Stimulated activated CD4-positive, alpha-beta T cell treated with anti-CD3 and anti-CD28 coated beads, Interleukin-1b, Interleukin-23, amount 100 ng/mL, for 24 hours (primary cell): ENCODE data around the gene E2F2.

Experiments
- DNase-seq, 4 experiments: peaks; one replicate each; pipeline ENCODE4 v3.0.0-alpha.2; 2020; ENCODE audit warnings: low read depth in 4 of 4, low spot score in 1 of 4

E2F2 gene

DNA sequence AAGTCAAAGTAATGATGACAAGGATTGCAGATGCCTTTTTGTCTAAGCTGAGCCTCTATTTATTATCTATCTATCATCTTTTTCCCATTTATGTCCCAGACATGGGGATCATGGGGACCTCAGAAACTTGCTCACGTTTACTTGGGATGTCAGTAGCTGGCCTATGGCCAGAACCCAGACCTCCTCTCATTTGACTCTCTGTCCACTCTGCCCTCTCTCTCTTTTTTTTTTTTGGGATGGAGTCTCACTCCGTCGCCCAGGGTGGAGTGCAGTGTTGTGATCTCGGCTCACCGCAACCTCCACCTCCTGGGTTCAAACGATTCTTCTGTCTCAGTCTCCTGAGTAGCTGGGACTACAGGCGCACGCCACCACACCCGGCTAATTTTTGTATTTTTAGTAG, 32.0 kb upstream of the E2F2 start:
- no peak for DNase-seq

DNA sequence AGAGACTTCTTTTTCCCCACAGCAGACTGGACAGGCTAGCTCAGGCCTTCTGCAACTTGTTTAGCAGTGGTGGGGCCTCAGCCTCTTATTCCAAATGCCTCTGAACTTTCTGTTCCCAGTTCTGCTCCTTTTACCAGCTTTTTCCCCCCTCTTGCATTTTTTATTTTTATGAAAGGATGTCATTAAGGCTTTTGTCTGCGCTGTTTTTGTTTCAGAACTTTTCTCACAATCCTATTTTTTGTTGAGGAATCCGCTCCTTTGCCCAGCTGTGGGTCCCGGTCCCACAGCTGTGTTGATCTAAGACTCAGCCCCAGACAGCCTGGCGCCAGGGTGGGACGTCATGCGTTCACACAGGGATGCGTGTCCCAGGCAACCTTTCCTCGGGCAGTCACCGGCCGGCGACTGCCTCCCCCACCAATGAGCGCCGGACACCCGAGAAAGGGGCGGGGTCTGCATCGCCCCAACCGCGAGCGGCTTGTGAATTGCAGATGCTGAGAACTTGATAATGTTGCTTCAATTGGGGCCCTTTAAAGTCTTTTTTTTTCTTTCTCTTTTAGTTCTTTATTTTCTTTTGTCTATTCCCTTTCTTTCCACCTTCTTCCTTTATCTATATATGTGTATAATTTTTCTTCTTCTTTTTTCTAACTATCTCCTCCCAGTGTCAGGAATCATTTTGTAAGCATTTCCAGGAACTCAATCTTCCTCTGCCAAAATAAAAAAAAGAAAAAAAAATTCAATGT, 31.3 kb upstream of the E2F2 start:
- no peak for DNase-seq

DNA sequence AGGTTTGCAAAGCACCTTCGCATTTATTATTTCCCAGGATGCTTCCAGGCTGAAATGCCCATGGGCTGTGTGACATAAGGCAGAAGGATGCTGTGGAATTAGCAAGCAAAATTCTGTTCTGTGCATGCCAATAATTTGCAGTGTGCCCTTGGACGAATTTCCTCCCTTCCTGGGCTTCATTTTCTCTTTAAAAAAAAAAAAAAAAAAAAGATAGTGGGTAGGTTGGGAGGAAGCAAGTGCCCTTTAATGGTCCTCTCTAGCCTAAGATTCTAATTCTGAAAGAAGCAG, 30.7 kb upstream of the E2F2 start:
- no peak for DNase-seq

DNA sequence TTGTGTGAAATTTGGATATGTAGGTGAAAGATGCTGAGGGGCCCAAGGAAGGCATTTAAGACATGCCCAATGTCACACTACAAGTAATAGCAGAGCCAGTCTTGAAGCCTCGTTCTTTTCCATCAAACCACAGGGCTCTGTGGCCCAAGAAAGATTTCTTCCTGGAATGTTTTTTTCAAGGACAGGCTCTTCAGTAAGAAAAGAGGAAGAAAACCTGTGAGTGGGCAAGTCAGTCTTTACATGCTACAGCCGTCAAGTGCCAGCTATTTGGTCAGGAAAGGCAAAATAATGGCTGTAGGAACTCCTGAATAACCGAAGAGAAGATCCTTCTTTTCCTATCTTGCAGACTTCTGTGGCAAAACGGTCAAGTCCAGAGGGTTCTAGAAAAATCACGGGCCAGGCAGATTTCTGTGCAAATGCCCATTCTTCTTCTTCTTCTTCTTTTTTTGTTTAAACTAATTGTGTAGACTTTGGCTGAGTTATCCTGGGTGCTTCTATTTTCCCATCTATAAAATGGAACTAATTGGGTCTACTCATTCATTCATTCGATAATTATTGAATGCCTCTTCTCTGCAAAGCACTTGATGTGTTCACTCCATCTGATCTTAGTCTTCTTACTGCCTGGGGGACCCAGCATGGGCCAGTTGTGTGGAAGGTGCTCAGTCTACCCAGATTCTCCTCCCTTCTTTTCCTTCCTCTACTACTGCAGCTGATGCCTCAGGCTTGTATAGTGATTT, 30.2 kb upstream of the E2F2 start:
- no peak for DNase-seq

DNA sequence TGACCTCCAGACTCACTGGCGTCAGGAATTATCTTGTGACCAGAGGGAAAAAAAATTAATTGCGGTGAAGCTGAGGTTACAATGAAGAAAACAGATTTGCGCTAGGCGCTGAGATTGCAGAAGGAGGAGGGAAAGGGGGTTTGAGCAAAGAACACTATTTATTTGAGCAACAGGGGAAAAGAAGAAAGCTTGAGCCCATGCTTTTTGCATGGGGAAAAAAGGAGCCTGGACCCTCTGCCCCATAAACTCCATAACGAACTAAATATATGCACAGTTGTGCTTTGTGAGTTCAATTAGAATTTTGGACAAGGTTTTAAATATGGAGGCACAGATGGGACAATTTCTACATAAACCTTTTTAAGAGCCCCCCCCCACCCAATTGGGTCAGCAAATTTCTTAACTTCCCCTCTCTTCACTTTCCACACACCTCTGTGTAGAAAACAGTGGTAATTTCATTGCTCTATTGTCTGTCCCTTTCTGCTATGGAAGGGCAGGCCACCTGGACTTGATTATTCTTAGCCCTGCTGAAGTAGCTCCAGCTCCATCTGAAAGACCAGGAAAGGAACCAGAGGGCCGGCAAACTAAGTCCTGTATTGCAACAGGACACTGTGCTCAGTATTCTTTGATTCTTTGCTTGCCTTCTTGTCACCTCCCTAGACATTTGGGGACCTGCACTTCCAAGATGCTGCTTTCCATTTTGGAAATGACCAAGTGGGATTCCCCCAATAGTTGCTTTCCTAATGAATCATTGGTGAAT, 29.1 kb upstream of the E2F2 start:
- DNase-seq = no peak

DNA sequence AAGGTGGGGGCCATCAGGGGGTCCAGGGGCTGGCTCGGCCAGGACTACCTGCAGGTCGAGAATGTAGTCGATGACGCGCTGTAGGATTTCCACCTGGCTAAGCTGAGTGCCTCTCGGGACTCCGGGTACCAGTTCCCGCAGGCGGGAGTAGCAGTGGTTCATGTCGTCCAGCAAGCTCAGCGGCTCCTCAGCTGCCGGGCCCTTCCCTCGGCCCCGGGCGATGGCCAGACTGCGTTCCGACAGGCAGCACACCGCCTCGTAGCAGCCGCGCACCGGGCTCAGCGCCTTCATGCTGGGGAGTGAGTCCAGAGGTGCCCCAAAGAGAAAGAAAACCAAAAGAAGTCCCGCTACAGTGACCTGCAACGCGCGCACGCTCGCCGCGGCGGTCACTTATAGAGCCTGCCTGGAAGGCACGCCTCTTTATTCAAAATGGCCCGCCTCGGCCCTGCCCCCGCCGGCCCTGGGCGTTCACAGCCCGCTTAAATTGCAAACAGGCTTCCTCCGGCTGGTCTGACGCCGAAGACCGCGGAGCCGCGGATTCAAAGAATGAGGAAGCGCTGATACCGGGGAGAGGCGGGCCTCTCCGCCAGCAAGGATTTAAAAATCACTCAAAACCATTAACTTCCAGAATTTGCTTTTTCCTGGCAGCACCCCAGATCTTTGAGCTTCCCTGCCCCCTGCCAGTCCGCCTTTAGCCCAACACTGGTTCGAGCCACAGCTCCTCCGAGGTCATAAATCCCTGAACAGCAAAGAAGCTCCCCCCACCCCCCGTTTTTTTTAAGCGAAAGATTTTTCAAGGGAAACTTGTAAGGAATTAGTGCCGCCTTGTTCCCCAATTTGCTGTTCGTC, 28.3 kb upstream of the E2F2 start, which contains the start of gene ID3:
TSS of gene ID3 (minus strand) at position 366 of the 849 bp plus-strand sequence. CDS start at position 291, 75 bp downstream.
- DNase-seq = peak; percentile 65 to 89 (median 80)

DNA sequence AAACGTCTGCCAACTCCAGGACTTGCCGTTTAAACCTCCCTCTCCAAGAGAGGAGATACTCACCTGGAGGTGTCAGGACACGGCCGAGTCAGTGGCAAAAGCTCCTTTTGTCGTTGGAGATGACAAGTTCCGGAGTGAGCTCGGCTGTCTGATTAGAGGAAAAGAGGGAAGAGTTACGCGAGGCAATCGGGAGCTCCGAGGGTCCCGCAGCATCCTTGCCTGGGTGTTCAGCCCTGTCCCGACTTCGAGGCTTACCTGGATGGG, 27.8 kb upstream of the E2F2 start:
- DNase-seq = no peak

DNA sequence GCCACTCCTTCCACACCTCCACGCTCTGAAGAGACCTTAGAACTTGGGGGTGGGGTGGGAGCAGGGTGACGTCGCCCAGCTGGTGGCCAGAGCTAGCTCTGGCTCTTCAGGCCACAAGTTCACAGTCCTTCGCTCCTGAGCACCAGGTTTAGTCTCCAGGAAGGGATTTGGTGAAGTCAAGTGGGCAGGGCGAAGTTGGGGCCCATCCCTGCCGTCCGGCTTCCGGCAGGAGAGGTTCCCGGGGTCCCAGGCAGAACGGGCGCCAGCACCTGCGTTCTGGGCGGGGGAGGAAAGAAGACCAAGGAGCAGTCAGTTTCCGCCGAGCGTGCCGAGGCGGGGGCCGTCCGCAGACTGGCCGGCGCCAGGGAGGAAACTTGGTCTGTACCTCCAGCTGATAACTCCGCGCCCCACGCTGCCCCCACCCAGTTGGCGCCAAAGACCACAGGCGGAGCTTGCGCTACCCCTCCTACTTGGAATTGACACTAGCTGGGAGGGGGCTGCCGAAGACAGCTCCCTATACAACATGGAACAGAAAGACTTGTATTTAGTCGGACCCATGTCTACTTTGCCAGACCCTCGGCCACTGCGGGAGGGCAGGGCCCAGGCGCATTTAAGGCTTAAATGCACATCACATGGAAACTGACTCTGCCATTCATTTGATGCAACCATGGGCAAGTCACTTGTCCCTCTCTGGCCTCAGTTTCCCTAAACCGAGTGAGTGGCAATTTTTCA, 27.3 kb upstream of the E2F2 start:
- DNase-seq = no peak

DNA sequence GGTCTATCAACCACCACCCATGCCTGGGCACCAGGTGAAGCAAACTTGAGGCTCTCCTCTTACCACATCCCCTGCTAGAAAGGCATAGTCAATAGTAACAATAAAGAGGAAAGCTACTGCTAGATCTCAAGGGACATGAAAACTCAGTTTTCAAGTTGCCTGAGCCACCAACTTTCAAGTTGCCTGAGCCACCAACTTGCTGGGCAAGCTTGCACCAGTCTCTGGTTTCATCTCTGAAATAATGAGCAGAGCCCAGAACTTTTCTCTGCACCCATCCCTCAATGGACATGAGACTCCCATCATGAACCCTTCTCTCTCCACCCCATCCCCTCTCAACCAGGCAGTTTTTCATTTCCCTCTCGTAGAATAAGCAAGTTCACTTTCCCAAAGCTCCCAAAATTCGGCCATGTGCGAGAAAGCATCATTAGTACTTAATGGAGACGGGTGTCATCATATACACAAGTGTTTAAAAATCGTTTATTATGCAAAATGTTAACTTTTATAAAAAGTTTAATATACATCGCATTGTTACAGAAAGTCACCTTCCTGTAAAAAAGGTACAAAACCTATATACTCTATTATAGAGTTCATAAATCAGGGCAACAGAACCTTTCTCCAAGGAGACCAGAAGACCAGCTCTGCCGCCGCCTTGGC, 26.6 kb upstream of the E2F2 start:
- DNase-seq = no peak

DNA sequence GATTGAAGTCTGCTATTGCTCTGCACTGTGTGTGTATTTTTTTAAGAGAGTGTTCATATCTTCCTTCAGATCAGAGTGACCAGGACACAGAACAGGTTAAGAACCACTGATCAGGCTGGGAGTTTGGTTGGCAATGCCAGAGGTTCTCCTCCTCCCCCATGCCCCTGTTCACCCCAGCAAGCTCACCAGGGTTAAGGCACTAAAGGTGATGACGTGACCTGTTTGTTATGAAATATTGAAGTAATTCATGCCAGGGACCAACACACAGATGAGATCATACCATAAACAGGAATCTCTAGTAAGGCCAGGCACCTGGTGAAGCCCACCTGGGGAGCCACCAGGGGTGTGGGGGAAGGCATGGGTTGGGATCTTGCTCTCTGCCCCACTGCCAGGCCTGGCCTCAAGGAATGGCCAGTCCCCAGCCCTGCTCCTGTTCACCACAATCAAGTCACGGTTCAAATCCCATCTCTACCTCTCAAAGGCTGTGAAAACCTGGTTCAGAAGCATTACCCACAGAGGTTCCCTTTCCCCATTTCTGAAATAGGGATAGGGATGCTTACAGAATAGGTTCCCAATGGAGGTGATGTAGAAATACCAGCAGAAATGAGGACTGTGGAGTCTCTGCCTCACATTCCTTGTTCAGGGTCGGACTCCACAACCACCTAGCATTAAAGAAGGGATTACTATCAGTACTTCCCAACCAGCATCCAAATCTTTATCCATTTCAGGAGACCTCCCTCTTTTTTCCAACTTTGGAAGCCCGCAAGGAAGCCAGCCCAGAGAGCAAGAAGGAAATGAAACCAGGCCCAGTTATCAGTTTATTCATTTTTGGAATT, 25.8 kb upstream of the E2F2 start:
- no peak for DNase-seq

DNA sequence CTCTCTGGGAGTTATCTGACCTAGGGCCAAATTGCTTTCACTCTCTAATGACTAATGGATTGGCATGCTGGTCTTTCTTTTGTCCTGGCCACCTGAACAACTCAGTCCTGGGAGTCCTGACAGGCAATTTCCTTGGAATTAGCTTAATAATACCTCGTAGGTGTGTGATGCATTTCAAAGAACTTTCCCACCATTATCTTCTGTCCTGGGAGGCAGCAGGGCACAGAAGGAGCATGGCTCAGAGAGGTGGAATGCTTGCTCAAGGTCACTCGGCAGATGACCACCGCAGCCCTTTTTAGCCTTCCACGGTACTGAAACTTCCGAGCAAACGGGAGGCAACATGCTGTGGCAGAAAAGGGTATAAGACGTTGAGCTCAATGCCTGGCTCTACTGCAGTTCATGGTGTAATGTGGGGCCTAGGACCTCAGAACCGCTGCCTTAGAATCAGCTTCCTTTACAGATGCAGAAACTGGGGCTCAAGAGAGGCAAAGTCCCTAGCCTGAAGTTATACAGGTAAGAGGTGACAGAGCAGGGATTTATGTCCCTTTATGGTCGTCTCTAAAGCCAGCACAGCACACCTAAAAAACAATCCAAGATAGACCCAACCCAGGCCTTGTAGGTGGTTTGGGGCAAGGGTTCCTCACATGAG, 25.1 kb upstream of the E2F2 start:
- DNase-seq = no peak

DNA sequence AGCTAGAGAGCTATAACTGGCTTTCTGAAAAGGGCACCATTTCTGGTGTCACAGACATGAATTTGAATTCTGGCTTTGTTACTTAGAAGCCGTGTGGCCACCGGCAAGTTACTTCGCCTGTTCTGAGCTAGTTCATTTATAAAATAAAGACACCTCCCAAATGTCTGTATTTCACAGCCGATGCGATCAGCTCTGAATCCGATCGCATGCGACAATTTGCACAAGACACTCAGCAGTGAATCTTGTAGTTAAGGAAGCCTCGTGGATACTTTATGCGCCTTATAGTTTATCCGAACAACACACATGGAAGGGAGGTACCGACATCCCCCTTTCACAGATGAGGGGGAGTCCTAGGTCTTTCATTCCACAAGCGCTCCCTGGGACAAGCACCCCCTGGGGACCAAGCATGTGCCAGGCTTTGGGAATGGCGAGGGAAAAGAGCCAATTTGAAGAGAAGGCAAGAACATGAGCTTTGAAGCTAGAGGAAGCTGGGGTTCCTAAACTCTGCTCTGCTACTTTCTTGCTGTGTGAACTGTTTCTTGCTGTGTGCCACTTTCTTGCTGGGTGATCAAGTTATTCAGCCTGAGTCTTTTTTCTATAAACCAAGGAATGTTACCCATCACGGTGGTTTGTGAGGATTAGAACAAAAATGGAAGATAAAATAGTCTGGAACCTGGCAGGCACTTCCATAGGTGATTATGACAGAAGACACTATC, 24.4 kb upstream of the E2F2 start:
- DNase-seq = no peak

DNA sequence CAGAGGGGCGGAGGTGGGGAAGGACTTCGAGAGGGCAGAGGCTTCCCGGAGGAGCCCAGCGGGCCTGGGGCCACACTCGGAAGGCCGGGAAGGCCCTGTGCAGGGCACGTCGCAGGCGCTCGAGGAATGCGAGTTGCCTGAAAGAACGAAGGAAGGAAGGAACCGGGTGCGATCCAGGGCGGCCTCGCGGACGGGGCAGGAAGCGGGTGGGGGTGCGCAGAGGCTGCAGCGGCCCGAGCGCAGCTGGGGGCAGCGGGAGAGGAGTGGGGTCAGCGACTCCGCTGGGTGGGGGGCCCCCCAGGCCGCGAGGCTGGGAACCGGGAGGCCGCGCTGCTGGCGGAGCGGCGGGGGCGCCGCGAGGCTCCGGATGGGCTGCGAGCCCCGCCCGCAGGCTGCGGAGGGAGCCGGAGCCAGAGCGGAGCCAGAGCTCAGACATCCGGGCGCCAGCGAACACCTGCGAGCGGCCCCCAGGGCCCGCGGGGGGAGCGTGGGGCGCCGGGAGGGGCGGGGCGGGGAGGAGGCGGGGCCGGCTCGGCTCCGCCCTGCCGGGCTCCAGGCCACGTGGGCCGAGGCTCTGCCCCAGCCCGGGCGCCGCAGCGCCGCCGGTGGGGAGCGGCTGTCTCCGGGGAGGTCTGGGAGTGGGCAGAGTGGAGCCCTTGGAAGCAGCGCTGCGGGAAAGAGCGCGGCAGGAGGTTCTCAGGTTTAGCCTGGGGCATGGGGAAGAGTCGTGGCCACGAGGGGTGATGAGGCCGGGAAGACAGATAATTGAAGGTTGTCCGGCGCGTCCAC, 23.6 kb upstream of the E2F2 start:
- DNase-seq = peak; percentile 45 to 78 (median 70)

DNA sequence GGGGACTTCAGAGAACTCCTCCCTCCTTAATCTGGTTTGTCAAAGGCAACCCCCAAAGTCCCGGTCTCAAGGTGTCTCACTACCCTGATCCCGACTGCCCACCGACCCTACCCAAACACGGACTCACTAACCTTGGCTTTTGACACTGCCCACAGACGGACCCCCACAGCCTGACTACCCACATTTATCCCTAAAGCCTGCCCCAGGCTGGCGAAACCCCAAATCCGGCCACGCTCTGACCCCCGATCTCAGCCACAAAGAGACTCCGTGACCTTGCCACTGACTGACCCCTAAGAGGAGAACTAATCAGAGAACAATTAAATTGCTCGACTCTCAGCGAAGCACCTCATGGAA, 23.1 kb upstream of the E2F2 start:
- DNase-seq = no peak

DNA sequence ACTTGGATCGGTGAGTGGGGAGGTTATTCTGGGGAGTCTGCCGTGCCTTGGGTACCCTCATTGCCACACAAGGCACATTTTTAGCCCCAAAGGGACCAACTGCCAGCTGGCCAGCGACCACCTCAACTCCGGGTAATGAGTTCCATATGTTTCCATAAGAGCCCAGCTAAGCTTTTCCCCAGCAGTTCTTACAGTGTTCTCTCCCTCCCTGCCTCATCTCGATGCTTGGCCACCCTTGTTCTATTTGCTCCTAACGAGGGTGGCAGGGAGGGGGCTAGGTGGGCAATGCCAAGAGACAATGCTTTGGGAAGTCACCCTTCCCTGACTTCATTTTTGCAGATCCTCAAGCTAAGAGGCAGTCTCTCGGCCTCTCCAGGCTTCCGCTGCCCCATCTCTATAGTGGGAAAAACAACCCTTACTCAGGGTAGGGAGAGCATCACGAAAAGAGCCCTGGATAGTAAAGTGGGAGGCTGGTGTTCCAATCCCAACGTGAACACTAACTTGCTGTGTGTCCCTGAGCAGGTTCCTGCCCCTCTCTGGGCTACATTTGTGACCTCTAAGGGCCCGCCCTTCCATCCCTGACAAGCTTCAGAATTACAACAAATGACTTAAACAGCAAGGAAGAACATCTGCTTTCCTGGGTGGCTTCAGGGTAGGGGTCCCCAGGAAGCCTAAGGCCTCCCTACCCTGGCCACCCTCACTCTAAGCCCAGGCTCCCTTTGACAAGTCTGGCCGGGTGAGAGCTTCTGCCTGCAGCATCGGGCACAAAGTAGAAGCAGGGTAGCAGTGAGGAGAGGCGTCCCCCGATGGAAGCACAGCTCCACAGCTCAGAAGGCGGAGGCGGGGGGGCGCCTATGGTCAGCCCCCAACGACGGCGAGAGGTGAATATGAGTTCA, 22.4 kb upstream of the E2F2 start:
- DNase-seq = no peak

DNA sequence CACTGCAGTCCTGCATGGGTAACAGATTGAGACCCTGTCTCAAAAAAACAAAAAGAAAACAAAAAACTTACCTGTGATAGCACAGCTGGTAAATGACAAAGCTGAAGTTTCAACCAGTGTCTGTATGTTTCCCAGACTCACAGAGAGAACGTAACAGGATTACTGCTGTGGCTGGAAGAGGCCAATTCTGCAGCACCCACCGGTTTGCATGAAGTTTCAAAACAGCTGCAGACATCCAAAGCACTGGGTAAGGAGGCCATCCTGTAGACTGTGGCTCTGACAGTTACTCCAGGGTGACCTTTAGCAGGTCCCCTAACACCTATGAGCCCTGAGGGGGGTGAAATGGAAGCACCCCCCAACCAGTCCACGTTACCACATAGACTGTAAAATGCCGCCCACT, 20.8 kb upstream of the E2F2 start:
- DNase-seq = no peak

DNA sequence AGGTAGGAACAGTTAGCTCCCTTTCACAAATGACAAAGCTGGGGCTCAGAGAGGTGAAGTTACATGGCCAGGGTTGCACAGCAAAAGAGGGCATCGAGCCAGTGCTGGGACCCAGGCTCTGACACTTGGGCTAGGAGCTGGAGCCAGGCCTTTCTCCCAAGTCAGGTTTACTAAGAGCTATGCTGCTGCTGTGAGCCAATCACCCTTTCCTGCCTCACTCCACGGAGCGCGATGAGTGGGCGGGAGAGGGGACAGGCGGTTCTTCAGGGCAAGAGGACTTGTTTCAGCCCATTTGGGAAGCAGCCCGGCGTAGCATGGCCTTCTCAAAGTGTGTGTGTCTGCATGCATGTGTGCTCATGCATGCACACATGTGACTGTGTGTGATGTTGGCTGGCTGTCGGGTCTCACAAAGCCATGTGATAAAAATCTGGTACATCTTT, 17.7 kb upstream of the E2F2 start:
- no peak for DNase-seq
